ENCODE results near the gene ARHGEF7. TPM values are rescaled to one million over a fixed set of nuclear protein-coding genes. Genes with fewer than 3 reads are reported as not detected.

ARHGEF7 gene
- total RNA-seq, 2 donors from 2014 or later, result 117 to 152 TPM

GRCh38 chr13:111118898-111119607 is 3.9 kb downstream of the ARHGEF7 start:
- H3K4me3 ChIP-seq, result no peak overlapping the region
- no peaks in the 10 kb centered on the region for H3K9me3 ChIP-seq
- no peaks in the 10 kb centered on the region for H3K36me3 ChIP-seq
- TF ChIP-seq, protein P1, sequence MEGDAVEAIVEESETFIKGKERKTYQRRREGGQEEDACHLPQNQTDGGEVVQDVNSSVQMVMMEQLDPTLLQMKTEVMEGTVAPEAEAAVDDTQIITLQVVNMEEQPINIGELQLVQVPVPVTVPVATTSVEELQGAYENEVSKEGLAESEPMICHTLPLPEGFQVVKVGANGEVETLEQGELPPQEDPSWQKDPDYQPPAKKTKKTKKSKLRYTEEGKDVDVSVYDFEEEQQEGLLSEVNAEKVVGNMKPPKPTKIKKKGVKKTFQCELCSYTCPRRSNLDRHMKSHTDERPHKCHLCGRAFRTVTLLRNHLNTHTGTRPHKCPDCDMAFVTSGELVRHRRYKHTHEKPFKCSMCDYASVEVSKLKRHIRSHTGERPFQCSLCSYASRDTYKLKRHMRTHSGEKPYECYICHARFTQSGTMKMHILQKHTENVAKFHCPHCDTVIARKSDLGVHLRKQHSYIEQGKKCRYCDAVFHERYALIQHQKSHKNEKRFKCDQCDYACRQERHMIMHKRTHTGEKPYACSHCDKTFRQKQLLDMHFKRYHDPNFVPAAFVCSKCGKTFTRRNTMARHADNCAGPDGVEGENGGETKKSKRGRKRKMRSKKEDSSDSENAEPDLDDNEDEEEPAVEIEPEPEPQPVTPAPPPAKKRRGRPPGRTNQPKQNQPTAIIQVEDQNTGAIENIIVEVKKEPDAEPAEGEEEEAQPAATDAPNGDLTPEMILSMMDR (IDR thresholded peaks at IDR 0.05), result no peak
- peak overlapping the region; percentile 73 to 82 for H3K27ac ChIP-seq
- H3K4me1 ChIP-seq (ENCODE audit: control insufficient read depth in 1 of 2, low read depth in 2 of 2), result peaks cover 9 to 73% of the 10 kb centered on the region in 2 donors
- no peak for ATAC-seq (ENCODE audit: insufficient number of reproducible peaks, low FRiP score, low read depth)
- DNase-seq (ENCODE audit: low spot score), result no peak
- no peaks in the 10 kb centered on the region for H3K27me3 ChIP-seq (replicated peaks; ENCODE audit: insufficient read depth)

- H3K9me3 ChIP-seq, result no peaks in the 10 kb centered on the region
- DNase-seq (ENCODE audit: low spot score), result no peak
- no peak overlapping the region for H3K4me3 ChIP-seq
- TF ChIP-seq, protein P1 (IDR thresholded peaks at IDR 0.05), result no peak
- H3K36me3 ChIP-seq, result no peaks in the 10 kb centered on the region
- peaks cover 9 to 74% of the 10 kb centered on the region in 2 donors for H3K4me1 ChIP-seq (ENCODE audit: control insufficient read depth in 1 of 2, low read depth in 2 of 2)
- H3K27ac ChIP-seq, result peak overlapping the region; percentile 73 to 82
- no peak for ATAC-seq (ENCODE audit: insufficient number of reproducible peaks, low FRiP score, low read depth)
- no peaks in the 10 kb centered on the region for H3K27me3 ChIP-seq (replicated peaks; ENCODE audit: insufficient read depth)
Observed at GRCh38 chr13:111119966-111120365, 4.9 kb downstream of the ARHGEF7 start.

DNA sequence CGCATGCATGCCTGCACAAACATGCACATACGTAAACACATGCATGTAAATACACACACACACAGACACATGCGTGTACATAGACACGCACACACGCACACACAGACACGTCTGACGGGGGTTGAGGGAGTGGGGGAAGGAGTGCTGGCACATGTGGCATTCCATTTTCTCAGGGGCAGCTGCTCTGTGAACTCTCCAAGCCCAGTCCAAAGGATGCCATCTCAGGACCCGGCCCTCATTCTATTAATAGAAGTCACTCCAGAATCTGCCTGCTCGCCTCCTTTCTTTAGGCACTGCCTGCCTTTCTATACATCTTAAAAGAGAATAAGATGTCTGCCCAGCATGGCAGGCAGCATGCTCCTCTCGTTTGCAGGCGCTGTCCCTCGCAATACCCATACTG is 5.3 kb downstream of the ARHGEF7 start:
- no peak for DNase-seq (ENCODE audit: low spot score)
- Histone ChIP-seq H3K9me3 (no peaks in the 10 kb centered on the region), H3K36me3 (no peaks in the 10 kb centered on the region), H3K27ac (peak overlapping the region; percentile 73 to 82), H3K27me3 (replicated peaks; ENCODE audit: insufficient read depth) (no peaks in the 10 kb centered on the region), H3K4me3 (no peak overlapping the region), H3K4me1 (ENCODE audit: control insufficient read depth in 1 of 2, low read depth in 2 of 2) (peaks cover 9 to 74% of the 10 kb centered on the region in 2 donors)
- TF ChIP-seq, protein P1 (IDR thresholded peaks at IDR 0.05), result no peak
- no peak for ATAC-seq (ENCODE audit: insufficient number of reproducible peaks, low FRiP score, low read depth)

GRCh38 chr13:111120913-111121312 is 5.8 kb downstream of the ARHGEF7 start:
- Histone ChIP-seq H3K27ac (peak overlapping the region; percentile 28 to 73), H3K27me3 (replicated peaks; ENCODE audit: insufficient read depth) (no peaks in the 10 kb centered on the region), H3K4me1 (ENCODE audit: control insufficient read depth in 1 of 2, low read depth in 2 of 2) (peaks cover 9 to 74% of the 10 kb centered on the region in 2 donors), H3K4me3 (no peak overlapping the region), H3K9me3 (no peaks in the 10 kb centered on the region), H3K36me3 (no peaks in the 10 kb centered on the region)
- ATAC-seq (ENCODE audit: insufficient number of reproducible peaks, low FRiP score, low read depth) (no peak), DNase-seq (ENCODE audit: low spot score) (no peak)
- TF ChIP-seq, protein P1 (IDR thresholded peaks at IDR 0.05), result no peak

- Histone ChIP-seq H3K27ac (peak overlapping the region in 1 of 2 donors; percentile 28), H3K9me3 (no peaks in the 10 kb centered on the region), H3K4me1 (ENCODE audit: control insufficient read depth in 1 of 2, low read depth in 2 of 2) (peaks cover 9 to 73% of the 10 kb centered on the region in 2 donors), H3K36me3 (no peaks in the 10 kb centered on the region), H3K27me3 (replicated peaks; ENCODE audit: insufficient read depth) (no peaks in the 10 kb centered on the region), H3K4me3 (no peak overlapping the region)
- TF ChIP-seq, protein P1 (IDR thresholded peaks at IDR 0.05), result no peak
- no peak for ATAC-seq (ENCODE audit: insufficient number of reproducible peaks, low FRiP score, low read depth)
- DNase-seq (ENCODE audit: low spot score), result no peak
Observed at GRCh38 chr13:111121506-111121905, 6.4 kb downstream of the ARHGEF7 start.

Data from thoracic aorta (tissue), 2 donors.